HT-29 (cell line): ENCODE results near the gene DDX10. TPM values are rescaled to one million over a fixed set of nuclear protein-coding genes. Genes with fewer than 3 reads are reported as not detected.
A peak's percentile ranks its signal among the peaks of the same experiment; 100 is the strongest.
"Not testable (repeated sequence)": the region's sequence is repeated elsewhere in the genome, so short reads cannot be mapped to it uniquely, and the experiment has no call there.

Experiments
- DNase-seq: peaks from one replicate; pipeline ENCODE4 v3.0.0-alpha.2; 2015; ENCODE audit warnings: low spot score
- total RNA-seq: library from RNA; depleted of rRNA; stranded (reverse); fragments of >200 nt; shearing (Covaris generic); gene quantifications from 2 replicates; pipeline ENCODE4 v1.2.3, GENCODE V29; 2014

Gene DDX10
- total RNA-seq, 1 experiment from 2014 or later = 42.3 TPM

DNA sequence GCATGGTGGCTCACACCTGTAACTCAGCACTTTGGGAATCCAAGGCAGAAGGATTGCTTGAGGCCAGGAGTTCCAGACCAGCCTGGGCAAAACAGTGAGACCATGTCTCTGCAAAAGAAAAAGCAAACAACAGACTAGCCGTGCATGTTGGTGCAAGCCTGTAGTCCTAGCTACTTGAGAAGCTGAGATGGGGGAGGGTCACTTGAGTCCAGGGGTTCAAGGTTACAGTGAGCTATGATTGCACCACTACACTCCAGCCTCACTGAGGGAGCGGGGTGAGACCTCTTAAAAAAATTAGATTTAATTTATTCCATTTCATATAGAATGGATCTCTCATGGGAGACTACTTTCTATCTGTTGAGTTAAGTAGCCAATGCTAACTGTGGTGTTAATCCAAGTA is 50.4 kb downstream of the DDX10 start:
- DNase-seq = no peak

DNA sequence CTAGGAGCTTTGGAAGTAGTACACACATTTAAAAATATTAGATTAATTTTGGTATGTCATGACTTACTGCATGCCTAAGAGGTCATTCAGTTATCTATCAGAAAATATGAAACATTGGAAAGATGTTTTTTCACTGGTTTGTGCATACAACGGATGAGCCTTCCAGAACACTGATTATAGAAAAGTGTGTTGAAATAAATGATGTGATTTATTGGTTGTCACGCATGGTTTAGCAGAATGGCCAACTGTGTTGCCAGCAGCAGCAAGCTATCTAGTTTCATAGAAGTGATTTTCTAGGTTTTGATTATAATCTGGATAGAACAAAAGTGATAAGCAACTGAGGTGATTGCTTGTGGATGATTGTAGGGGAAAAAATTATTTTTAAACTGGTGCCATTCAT is 53.6 kb downstream of the DDX10 start:
- DNase-seq = no peak

DNA sequence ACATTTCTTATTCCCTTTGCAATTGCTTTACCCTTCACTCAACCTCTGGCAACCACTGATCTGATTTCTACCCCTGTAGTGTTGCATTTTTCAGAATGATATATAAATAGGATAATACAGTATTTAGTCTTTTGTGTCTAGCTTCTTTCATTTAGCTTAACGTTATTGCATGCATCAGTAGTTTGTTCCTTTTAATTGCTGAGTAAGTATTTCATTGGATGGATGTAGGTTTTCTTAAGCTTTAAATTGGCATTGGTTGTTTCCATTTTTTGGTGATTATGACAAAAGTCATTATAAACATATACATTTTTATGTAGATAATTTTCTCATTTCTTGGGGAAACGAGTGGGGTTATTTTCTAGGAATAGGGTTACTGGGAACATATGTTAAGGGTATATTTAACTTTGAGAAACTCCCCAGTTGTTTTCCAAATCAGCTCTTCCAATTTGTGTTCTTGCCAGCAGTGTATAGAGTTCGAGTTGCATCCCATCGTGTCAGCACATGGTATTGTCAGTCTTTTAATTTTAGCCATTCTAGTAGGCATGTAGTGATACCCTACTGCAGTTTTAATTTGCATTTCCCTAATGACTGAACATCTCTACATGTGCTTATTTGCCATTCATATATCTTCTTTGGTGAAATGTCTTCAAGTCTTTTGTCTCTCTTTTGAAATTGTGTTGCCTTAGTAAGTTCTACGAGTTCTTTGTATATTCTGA is 60.3 kb downstream of the DDX10 start:
- no peak for DNase-seq

DNA sequence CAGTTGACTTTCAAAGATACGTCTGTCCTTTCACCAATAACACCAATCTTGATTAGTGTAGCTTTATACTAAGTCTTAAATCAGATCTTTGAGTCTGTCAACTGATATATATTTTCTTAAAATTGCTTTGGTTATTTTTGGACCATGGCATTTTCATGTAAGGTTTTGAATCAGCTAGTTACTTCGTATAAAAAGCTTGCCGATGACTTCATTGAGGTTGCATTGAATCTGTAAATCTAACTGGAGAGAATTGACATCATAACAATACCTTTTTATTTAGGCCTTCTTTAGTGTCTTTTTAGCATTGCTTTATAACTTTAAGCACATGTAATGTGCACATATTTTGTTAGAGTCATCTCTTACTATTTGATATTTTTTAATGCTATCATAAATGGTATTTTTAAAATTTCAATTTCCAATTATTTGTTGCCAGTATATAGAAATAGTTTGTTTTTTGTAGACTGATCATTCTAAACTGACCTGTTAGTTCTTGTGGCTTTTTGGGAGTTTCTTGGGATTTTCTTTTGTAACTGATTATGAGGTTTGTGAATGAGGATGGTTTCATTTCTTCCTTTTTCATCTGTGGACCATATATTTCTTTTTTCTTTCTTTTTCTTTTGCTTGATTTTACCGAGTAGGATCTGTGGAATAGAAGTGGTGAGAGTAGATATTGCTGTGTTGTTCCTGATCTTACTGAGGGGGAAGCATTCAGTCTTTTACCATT is 61.4 kb downstream of the DDX10 start:
- no peak for DNase-seq

DNA sequence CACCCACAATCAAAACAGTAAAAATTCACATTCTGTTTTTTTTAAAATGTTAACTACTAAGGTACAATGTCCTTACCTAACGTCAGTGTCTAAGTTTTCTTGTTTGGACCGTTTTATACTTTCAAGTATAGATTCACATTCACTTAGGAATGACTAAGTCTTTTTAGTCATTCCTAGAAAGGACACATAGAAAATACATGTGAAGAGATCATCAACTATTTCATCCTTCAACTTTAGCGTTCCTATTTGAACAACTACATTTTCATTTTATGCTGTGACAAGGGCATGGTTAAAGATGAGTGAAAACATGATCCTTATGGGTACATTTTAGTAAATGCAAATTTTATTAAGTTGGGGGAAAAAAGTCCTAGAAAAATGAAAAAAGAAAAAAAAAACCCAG is 62.8 kb downstream of the DDX10 start:
- no peak for DNase-seq

DNA sequence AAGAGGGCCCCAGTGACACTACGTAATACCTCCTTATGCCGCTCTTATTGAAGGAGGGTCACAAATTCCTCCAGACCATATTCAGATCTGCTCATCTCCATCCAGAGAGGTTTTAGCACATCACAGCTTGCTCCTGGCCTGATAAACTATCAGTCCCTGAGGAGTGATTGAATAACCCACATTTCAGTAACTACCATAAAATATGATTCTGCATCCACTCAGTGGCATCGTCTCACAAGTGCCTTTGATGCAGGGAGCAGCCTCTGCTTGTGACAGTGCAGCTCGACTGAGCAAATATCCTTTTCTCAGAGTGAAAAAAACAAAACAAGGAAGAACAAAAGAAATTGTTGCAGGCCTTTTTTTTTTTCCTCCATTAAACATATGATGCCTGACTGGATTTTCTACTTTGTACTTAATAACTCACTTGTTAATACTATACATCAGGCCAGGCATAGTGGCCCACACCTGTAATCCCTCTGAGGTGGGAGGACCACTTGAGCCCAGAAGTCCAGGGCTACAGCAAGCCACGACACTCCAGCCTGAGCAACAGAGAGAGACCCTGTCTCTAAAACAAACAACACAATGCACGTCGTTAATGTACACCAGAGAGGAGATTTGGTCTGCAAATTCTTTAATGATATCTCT is 64.5 kb downstream of the DDX10 start:
- DNase-seq = peak; percentile 20

DNA sequence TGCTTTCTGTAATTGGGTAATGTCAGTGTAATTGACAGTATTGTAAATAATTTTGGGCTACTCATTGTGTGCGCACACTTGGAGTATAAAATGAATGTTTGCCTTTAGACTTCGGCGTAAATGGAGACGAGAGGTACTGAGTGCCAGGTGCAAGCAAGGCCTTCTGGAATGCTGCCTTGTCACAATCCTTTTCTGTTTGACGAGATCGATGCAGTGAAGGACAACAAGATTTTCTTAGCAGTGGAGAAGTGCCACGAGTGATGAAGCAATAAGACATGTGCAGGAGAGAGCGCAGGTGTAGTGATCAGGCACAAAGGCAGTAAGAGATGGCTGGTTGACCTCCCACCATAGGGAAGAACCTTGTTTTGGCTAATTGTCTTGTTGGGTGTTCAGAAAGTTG is 67.5 kb downstream of the DDX10 start:
- no peak for DNase-seq

DNA sequence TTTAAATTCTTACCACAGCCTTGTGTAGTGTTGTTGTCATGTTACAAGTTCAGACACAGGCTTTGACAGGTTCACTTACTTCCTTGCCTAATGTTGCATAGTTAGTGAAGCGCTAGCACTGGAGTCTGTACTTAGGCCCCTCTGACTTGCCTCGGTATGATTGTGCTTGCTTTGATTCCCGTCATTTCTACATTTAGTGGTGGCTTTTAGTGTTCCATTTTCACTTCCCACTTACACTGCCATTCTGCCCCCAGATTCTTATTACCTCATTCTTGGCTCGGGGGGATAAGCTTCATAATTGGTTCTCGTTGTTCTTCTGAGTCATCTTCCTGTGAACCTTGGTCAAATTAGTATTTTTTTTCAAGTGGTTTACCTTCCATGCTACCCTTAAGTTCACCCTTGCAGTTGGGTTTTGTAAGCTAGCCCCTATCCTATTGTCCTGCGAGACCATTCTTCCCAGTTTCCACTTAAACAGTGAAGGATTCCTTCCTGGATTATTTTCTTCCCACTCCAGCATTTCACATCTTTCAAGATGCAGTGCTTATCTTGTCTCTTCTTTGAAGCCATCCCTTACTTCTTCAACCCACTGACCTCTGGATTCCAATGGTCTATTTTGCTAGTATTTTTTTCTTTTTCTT is 68.7 kb downstream of the DDX10 start:
- DNase-seq = no peak

DNA sequence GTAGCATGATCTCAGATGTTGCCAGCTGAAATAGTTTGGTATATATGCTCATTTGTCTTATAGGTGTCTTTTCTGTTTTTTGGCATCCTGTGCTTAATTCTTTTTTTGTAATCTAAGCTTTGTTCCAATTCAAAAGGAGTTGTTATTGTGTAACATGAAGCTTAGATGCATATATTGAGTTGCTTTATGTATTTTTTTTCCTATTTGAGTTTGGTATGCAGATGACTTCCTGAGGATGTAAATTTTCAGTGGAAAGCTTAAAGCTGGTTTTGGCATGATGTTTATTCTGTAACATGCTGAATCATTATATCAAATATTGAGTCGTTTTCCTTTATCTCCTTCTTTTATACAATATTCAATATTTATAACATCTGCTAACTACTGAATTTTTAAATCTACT is 69.4 kb downstream of the DDX10 start:
- no peak for DNase-seq

DNA sequence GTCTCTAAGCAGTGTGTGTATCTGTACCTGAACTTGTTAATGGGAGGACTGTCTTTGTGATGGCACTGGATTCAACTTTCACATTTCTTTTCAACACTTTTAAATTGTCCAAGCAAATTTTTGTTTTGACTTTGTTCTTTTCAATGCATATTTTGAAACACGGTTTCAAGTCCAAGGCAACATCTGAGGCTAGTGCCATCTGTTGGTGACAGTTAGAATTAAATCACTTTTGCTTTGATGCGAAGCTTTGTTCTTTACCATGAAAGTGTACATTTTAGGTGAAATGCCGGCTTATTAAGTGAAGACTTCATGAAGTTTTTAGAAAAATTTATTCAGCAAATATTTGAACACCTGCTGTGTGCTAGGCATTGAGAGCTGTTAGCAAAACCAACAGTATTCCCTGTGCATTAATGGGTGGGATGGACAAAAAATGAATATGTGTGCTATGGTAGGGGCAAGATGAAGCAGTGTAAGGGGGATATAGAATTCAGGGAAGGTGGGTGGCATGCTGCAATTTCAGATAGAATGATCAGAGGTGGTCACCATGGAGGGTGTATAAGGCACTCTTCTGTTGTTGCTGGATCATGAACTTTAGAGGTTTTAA is 70.2 kb downstream of the DDX10 start:
- DNase-seq = peak; percentile 61

DNA sequence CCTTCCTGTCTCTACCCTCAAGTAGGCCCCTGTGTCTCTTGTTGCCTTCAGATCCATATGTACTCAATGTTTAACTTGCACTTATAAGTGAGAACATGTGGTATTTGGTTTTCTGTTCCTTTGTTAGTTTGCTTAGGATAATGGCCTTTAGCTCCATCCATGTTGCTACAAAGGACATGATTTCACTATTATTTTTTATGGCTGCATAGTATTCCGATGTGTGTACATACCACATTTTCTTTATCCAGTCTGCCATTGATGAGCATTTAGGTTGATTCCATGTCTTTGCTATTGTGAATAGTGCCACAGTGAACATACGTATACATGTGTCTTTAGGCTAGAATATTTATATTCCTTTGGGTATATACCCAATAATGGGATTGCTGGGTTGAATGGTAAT is 75.3 kb downstream of the DDX10 start:
- not testable (repeated sequence) for DNase-seq

DNA sequence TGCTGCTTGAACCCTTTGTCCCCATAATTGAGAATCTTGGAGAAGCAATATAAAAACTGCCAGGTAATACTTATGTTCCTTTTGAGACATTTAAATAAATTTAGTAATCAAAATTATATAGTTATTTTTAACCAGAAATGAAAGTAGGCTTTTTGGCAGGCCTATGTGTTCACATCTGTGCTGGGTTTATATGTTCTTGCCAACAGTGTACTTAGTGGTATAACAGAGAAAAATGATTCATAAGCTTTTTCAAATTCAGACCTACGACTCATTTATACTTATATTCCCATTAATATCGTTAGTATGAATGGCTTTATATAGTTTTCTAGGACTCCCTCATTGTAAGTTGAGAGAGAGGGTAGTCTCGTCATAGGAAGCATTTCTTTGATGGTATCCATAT is 79.0 kb downstream of the DDX10 start:
- no peak for DNase-seq

DNA sequence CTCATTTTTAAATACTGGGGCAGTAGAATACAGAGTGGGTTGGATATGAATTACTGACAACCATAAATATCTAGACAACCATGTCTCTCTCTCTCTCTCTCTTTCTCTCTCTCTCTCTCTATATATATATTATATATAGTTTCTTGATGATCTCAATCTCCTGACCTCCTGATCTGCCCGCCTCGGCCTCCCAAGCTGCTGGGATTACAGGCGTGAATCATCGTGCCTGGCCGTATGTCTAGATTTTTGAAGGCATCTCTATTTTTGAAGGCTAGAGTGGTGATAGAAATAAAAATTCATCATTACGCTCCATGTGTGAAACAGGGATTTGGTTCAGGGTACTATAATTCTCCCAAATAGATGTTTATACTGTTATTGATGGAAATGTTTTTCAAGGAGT is 84.1 kb downstream of the DDX10 start:
- no peak for DNase-seq

DNA sequence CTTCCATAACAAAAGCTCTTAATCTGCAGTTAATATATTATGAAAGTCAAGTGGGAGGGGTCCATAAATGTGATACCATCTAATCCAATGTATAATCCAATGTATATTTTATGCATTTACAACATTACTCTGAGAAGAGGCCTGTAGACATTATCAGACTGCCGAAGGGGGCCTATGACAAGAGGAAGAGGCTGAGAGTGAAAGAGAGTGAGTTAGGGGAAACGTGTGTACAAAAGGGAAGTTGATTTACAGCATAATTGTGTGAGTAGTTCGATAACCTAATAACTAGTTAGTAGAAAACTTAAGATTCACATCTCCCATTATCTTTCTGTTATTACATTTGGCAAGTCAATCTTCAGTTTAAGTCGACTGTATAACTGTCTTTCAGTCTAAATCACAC is 86.6 kb downstream of the DDX10 start:
- no peak for DNase-seq

DNA sequence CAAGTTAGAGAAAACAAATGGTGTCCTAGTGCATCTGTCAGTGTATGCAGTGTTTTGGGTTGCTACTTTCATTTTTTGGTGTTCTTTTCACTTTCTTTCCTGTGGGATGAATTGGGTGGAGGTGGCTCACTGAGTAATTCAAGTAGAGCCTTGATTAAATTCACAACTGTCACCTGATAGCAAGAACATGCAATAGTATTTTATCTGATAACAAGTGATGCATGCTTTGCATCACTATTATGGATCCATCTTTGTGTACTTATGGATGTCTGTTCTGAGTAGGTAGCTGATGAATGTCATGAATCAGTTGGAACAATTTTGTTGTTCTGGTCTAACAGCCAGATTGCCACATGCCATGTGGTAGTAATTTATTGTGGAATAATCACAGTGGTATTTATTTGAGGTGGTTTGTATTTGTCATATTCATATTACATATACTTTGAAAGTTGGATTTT is 87.5 kb downstream of the DDX10 start:
- no peak for DNase-seq

DNA sequence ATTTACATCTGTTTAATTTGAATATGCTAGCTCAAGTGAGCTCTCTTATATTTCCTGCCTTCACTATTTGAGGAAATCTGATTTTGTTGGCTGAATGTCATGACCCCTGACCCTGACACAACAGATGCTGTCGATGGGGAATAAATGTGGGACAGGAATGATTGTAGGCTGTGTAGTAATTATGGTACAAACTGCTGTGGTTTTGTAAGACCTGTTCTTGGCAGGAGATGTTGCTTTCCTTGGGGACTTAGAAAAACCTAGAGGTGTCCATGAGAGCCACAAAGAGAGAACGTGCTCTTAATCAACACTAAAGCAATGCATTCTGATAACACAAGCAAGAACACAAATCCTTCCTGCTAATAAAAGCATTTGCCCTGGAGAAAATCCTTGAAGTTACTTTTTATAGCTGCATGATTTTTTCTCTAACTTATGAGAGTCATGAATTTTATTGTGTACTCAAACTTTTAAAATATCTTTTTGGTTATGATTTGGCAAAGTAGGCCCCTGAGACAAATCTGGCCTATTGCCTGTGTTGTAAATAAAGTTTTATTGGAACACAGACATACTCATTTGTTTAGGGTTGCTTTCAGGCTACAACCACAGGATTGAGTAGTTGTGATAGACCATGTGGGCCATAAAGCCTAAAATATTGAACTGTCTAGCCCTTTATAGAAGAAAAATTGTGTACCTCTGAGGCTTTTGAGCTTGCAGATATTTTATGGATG is 90.2 kb downstream of the DDX10 start:
- no peak for DNase-seq

DNA sequence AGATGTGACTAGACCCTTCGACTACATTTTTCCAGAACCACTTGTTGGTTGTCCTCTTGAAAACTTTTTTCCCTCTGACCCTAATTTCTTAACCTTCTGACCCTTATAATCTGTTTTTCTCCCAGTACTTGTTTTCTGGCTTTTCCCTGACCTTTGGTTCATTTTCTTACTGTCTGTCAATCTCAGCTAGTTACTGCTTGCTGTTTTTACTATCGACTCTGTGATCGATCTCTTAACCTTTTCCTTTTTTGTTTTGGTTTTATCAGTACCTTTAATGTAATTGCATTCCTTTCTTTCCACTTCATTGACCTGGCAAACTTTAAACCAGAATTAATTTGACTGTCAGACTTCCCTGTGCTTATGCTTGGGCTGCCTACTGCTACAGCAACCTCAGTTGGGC is 92.8 kb downstream of the DDX10 start:
- no peak for DNase-seq

DNA sequence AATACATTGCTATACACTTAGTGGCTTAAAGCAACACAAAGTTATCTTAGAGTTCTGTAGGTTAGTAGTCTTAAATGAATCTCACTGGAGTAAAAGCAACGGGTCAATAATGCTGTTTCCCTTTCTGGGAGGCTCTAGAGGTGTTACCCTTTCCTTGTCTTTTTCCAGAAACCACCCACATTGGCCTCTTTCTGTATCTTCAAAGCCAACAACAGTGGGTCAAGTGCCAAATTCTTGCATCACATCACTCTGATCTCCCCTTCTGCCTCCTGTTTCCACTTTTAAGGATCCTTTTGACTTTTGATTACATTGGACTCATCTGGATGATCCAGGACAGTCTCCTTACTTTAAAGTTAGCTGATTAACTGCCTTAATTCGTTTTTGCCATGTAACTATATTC is 93.6 kb downstream of the DDX10 start:
- DNase-seq = no peak

DNA sequence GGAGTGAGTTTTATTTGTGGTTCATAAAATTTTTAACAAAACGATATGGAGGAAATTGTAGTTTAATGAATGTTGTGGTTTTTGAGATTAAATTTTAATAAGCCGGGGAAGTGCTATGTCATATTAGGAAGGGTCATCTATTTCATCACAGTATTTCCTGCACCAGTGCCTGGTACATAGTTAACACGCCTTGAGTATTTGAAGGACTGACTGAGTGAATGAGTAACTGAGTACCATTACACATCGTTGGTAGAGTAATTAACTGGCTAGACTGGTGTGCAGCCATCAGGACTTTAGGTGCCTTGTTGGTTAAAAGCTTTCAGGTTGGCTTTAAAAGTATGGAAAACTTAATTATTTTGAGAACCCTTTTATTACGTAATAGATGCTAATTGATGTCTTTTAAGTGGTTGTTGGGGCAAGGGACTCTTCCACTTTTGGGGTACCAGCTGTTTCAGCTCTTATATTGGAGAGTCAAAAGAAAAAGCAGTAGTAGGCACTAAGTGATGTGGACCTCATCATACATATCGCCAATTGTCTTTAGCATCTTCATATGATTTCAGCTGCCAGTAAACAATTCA is 101.8 kb downstream of the DDX10 start:
- DNase-seq = no peak

DNA sequence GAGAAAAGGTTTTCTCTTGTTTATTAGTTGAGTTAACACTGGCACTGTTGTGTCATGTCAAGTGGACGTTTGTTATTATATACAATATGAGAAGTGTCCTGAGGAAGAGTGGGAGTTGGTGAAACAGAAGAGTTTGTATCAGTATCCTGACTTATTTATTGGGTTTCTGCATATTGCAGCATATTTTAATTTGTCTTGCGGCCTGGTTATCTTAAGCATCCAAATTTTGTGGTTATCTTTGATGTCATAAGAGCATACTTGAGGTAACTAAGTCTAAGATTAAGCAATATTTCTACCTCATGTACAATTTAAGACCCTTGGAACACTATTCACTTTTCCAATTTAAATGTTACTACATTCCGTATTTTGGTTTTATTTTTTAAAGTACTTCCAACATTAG is 103.5 kb downstream of the DDX10 start:
- no peak for DNase-seq

DNA sequence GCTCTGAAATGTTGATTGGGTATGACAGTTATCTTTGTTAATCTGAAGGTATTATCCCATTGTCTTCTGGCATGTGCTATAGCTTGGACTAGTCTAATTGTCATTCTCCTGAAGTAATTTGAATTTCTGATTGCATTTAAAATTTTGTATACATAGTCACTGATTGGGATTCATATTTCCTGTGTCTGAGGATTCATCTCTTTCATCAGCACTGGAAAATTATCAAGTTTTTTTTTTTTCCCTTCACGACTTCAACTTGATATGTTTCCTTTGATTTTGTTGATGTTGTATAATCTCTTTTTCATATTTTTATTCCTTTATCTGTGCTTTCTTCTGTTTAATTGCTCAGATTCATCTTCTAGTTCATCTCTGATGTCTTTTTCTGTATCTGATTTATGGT is 104.1 kb downstream of the DDX10 start:
- no peak for DNase-seq
